Fibroblast of lung (primary cell): Measurements from ENCODE around the gene SLC39A10. TPM values are rescaled to one million over a fixed set of nuclear protein-coding genes. Genes with fewer than 3 reads are reported as not detected.
"Not testable (repeated sequence)": the region's sequence is repeated elsewhere in the genome, so short reads cannot be mapped to it uniquely, and the experiment has no call there.

Experiments
- DNase-seq, 2 donors: peaks; one replicate each; pipeline versions ENCODE4 v3.0.0 to v3.0.0-alpha.2; 2010; ENCODE audit warnings: low read depth in 2 of 2
- H2AFZ ChIP-seq: 2 replicates; pipeline ENCODE4 v1.5.1; 2012; ENCODE audit warnings: low read length, control low read depth, inconsistent platforms
- H3K27ac ChIP-seq: 2 replicates; pipeline ENCODE4 v1.5.1; 2011; ENCODE audit warnings: low read length, control low read depth; ENCODE audit not compliant: insufficient read depth
- H3K27me3 ChIP-seq: 2 replicates; pipeline ENCODE4 v1.5.1; 2011; ENCODE audit warnings: mild to moderate bottlenecking, low read length; ENCODE audit not compliant: control insufficient read depth, insufficient read depth
- H3K36me3 ChIP-seq: 2 replicates; pipeline ENCODE4 v1.5.1; 2011; ENCODE audit warnings: low read length; ENCODE audit not compliant: control insufficient read depth, insufficient read depth
- H3K4me1 ChIP-seq: 2 replicates; pipeline ENCODE4 v1.5.1; 2011; ENCODE audit warnings: low read length; ENCODE audit not compliant: control insufficient read depth, insufficient read depth; ENCODE audit errors: extremely low read depth
- H3K4me2 ChIP-seq: 2 replicates; pipeline ENCODE4 v1.5.1; 2011; ENCODE audit warnings: low read length, control low read depth; ENCODE audit not compliant: insufficient read depth; ENCODE audit errors: extremely low read depth
- H3K4me3 ChIP-seq, 4 experiments: fragments of 200-600 bp in 1 of 4; sonication (generic) in 1 of 4; replicated peaks in 1 of 4; 2 replicates each; pipeline ENCODE4 v1.5.1; 2011 to 2016; ENCODE audit warnings: low read length in 4 of 4, low read depth in 3 of 4, mild to moderate bottlenecking in 3 of 4, control low read depth in 2 of 4, inconsistent platforms in 1 of 4, mixed read lengths in 1 of 4; ENCODE audit not compliant: insufficient read depth in 1 of 4; ENCODE audit errors: control extremely low read depth in 1 of 4
- H3K79me2 ChIP-seq: 2 replicates; pipeline ENCODE4 v1.5.1; 2012; ENCODE audit warnings: mild to moderate bottlenecking, low read length, inconsistent platforms; ENCODE audit not compliant: control insufficient read depth, insufficient read depth
- H3K9ac ChIP-seq: 2 replicates; pipeline ENCODE4 v1.5.1; 2011; ENCODE audit warnings: mild to moderate bottlenecking, low read length, control low read depth; ENCODE audit not compliant: insufficient read depth
- H3K9me3 ChIP-seq: 2 replicates; pipeline ENCODE4 v1.5.1; 2012; ENCODE audit warnings: low read depth, low read length; ENCODE audit not compliant: control insufficient read depth, insufficient read depth
- H4K20me1 ChIP-seq: 2 replicates; pipeline ENCODE4 v1.5.1; 2011; ENCODE audit warnings: low read length; ENCODE audit not compliant: control insufficient read depth, insufficient read depth; ENCODE audit errors: extremely low read depth
- EZH2 ChIP-seq: IDR thresholded peaks from 2 replicates; pipeline ENCODE4 v1.5.1; 2012; ENCODE audit warnings: low read length, control low read depth, mild to moderate bottlenecking; ENCODE audit errors: missing control alignments
- polyA plus RNA-seq, 2 donors: library from polyadenylated mRNA; depleted of rRNA in 1 of 2; stranded (reverse) in 1 of 2; unstranded in 1 of 2; fragments of >200 nt; gene quantifications; 2 replicates each; pipeline ENCODE4 v1.2.1, GENCODE V29; 2011 to 2012; ENCODE audit warnings: missing spikeins in 1 of 2
- total RNA-seq: library from RNA; depleted of rRNA; stranded (reverse); fragments of >200 nt; gene quantifications from 2 replicates; pipeline ENCODE4 v1.2.1, GENCODE V29; 2014
- TF ChIP-seq, protein P1 (sequence below), 2 donors: IDR thresholded peaks in 1 of 2; conservative IDR thresholded peaks in 1 of 2; 1 replicate in 1 of 2; 2 replicates in 1 of 2; pipeline ENCODE4 v1.5.1; 2011 to 2012; ENCODE audit warnings: low read length in 2 of 2, control low read depth in 1 of 2, inconsistent platforms in 1 of 2, low read depth in 1 of 2, mild to moderate bottlenecking in 1 of 2

SLC39A10 gene
- total and polyA plus RNA-seq, 2 donors (not counting 1 experiment from before 2014, with no cell fraction given): 36.9 to 77.0 TPM

DNA sequence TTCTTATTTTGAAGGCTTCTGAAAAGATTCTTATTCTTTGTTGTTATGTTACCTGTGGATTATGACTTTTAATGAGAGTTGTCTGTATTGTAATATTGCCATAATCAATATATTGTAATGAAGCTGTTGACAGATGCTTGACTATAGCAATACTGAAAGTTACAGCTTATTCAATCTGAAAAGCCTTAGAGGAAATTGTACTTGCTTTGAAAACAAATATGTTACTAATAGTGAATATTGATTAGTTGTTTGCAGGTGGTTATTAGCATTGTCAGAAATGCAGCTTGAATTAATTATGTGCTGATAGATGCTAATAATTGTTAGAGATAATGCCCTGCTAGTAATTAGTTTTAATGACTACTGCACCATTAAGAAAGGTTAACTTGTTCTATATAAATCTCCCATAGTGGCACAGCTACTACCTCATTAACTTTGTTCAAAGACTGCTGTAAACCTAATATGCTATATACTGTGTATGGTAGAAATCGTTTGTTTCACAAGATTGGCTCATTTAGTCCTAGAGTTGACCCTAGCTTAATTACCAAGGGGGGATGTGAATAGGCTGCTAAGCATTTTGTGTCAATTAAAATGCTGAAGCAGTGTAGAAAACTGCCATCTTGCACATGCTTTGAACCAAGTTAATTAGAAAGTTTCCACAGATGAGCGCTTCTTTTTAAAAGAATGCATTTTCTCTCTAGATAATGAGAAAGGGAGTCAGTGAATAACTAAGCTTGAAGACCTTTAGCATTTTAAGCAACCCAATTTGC is 30.5 kb downstream of the SLC39A10 start:
- H3K79me2 ChIP-seq: no peaks in the 10 kb centered on the region
- no peak overlapping the region for H2AFZ ChIP-seq
- no peak for TF ChIP-seq EZH2
- TF ChIP-seq, protein P1, sequence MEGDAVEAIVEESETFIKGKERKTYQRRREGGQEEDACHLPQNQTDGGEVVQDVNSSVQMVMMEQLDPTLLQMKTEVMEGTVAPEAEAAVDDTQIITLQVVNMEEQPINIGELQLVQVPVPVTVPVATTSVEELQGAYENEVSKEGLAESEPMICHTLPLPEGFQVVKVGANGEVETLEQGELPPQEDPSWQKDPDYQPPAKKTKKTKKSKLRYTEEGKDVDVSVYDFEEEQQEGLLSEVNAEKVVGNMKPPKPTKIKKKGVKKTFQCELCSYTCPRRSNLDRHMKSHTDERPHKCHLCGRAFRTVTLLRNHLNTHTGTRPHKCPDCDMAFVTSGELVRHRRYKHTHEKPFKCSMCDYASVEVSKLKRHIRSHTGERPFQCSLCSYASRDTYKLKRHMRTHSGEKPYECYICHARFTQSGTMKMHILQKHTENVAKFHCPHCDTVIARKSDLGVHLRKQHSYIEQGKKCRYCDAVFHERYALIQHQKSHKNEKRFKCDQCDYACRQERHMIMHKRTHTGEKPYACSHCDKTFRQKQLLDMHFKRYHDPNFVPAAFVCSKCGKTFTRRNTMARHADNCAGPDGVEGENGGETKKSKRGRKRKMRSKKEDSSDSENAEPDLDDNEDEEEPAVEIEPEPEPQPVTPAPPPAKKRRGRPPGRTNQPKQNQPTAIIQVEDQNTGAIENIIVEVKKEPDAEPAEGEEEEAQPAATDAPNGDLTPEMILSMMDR (conservative IDR thresholded peaks at IDR 0.05 in 1 of 2, IDR thresholded peaks at IDR 0.05 in 1 of 2; ENCODE audit: low read depth in 1 of 2, low read length in 2 of 2): no peak
- no peak for DNase-seq
- no peak overlapping the region for H3K4me2 ChIP-seq
- H3K4me3 ChIP-seq: no peak overlapping the region
- no peaks in the 10 kb centered on the region for H3K27me3 ChIP-seq
- no peaks in the 10 kb centered on the region for H4K20me1 ChIP-seq
- no peak overlapping the region for H3K27ac ChIP-seq
- no peak overlapping the region for H3K9ac ChIP-seq
- H3K4me1 ChIP-seq: no peaks in the 10 kb centered on the region
- H3K36me3 ChIP-seq: no peaks in the 10 kb centered on the region
- no peaks in the 10 kb centered on the region for H3K9me3 ChIP-seq

DNA sequence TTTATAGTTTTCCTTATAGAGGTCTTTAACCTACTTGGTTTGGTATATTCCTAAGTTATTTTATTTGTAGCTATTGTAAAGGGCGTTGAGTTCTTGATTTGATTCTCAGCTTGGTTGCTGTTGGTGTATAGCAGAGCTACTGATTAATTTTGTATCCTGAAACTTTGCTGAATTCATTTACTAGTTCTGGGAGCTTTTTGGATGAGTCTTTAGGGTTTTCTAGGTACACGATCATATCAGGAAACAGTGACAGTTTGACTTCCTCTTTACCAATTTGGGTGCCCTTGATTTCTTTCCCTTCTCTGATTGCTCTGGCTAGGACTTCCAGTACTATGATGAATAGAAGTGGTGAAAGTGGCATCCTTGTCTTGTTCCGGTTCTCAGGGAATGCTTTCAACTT is 35.5 kb downstream of the SLC39A10 start:
- H3K36me3 ChIP-seq, H3K4me1 ChIP-seq, H3K27me3 ChIP-seq, H2AFZ ChIP-seq, DNase-seq, H3K27ac ChIP-seq, H4K20me1 ChIP-seq, H3K9me3 ChIP-seq, H3K4me3 ChIP-seq, H3K9ac ChIP-seq, H3K79me2 ChIP-seq, H3K4me2 ChIP-seq: not testable (repeated sequence)

DNA sequence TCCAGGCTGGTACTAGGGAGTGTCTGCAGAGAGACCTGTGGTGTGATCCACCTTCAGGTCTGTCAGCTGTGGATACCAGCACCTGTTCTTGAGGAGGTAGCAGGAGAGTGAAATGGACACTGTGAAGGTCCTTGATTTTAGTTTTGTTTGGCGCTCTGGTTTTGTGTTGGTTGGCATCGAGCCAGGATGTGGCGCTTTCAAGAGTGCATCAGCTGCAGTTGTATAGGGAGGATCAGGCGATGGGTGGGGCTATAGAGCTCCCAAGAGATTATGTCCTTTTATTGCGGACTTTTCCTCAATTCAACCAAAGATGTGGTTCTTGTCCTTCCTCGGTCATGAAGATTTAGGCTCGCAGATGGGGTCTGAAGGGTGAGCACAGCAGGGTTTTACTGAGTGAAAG is 37.5 kb downstream of the SLC39A10 start:
- TF ChIP-seq, protein P1 (conservative IDR thresholded peaks at IDR 0.05 in 1 of 2, IDR thresholded peaks at IDR 0.05 in 1 of 2; ENCODE audit: low read depth in 1 of 2, low read length in 2 of 2): no peak
- no peak for TF ChIP-seq EZH2
- Histone ChIP-seq H3K36me3 (no peaks in the 10 kb centered on the region), H3K27me3 (no peaks in the 10 kb centered on the region), H4K20me1 (no peaks in the 10 kb centered on the region), H3K27ac (no peak overlapping the region), H3K4me3 (no peak overlapping the region), H3K9ac (no peak overlapping the region), H3K4me1 (no peaks in the 10 kb centered on the region), H3K79me2 (peaks cover 2% of the 10 kb centered on the region), H3K4me2 (no peak overlapping the region), H3K9me3 (no peaks in the 10 kb centered on the region), H2AFZ (no peak overlapping the region)
- no peak for DNase-seq
